ENCODE results near the gene PEAR1.

- TF ChIP-seq EGR1 (IDR thresholded peaks at IDR 0.05) (no peak), TCF12 (IDR thresholded peaks at IDR 0.05; ENCODE audit: low read depth) (no peak), CREB1 (IDR thresholded peaks at IDR 0.05; ENCODE audit: low read depth) (no peak), EP300 (IDR thresholded peaks at IDR 0.05; ENCODE audit: borderline replicate concordance) (no peak), MAX (IDR thresholded peaks at IDR 0.05) (no peak), TEAD4 (IDR thresholded peaks at IDR 0.05) (no peak)
Observed at GRCh38 chr1:156945881-156946661, 52.6 kb downstream of the PEAR1 start.
